Stimulated activated CD4-positive, alpha-beta T cell treated with anti-CD3 and anti-CD28 coated beads, Interleukin-2, amount 100 ng/mL, for 48 hours (primary cell): Measurements from ENCODE around the gene PAK5.

Experiments
- DNase-seq, 2 donors: peaks; one replicate each; pipeline ENCODE4 v3.0.0-alpha.2; 2020

Gene PAK5

GRCh38 chr20:9572670-9573069, 266.2 kb downstream of the PAK5 start:
- no peak for DNase-seq

- DNase-seq, result no peak
Observed at GRCh38 chr20:9571783-9572182, 267.1 kb downstream of the PAK5 start.

GRCh38 chr20:9570612-9571011, 268.3 kb downstream of the PAK5 start:
- DNase-seq, result no peak

- DNase-seq, result no peak
Observed at GRCh38 chr20:9566977-9567376, 271.9 kb downstream of the PAK5 start.

GRCh38 chr20:9565910-9566550, 272.8 kb downstream of the PAK5 start:
- DNase-seq, result no peak

GRCh38 chr20:9557411-9557810, 281.5 kb downstream of the PAK5 start:
- DNase-seq, result no peak

- DNase-seq, result no peak
Observed at GRCh38 chr20:9555781-9556180, 283.1 kb downstream of the PAK5 start.

- no peak for DNase-seq
Observed at GRCh38 chr20:9551808-9552550, 286.9 kb downstream of the PAK5 start.

- no peak for DNase-seq
Observed at GRCh38 chr20:9550871-9551270, 288.0 kb downstream of the PAK5 start.

- DNase-seq, result no peak
Observed at GRCh38 chr20:9550283-9550682, 288.6 kb downstream of the PAK5 start.

GRCh38 chr20:9543214-9543613, 295.7 kb downstream of the PAK5 start:
- DNase-seq, result no peak

GRCh38 chr20:9535449-9535848, 303.4 kb downstream of the PAK5 start:
- no peak for DNase-seq

- no peak for DNase-seq
Observed at GRCh38 chr20:9534025-9534424, 304.9 kb downstream of the PAK5 start.

GRCh38 chr20:9532069-9532838, 306.6 kb downstream of the PAK5 start:
- no peak for DNase-seq

GRCh38 chr20:9531581-9531980, 307.3 kb downstream of the PAK5 start:
- no peak for DNase-seq

- no peak for DNase-seq
Observed at GRCh38 chr20:9523636-9524035, 315.2 kb downstream of the PAK5 start.

GRCh38 chr20:9520086-9520485, 318.8 kb downstream of the PAK5 start:
- no peak for DNase-seq

GRCh38 chr20:9518576-9519175, 320.2 kb downstream of the PAK5 start:
- no peak for DNase-seq

- no peak for DNase-seq
Observed at GRCh38 chr20:9517297-9518162, 321.3 kb downstream of the PAK5 start.

- no peak for DNase-seq
Observed at GRCh38 chr20:9516234-9516871, 322.5 kb downstream of the PAK5 start.

GRCh38 chr20:9515741-9516233, 323.1 kb downstream of the PAK5 start:
- no peak for DNase-seq

GRCh38 chr20:9515214-9515585, 323.7 kb downstream of the PAK5 start:
- DNase-seq, result no peak
